Calu3 (cell line): ENCODE results near the gene COL11A2. TPM values are rescaled to one million over a fixed set of nuclear protein-coding genes. Genes with fewer than 3 reads are reported as not detected.
A peak's percentile ranks its signal among the peaks of the same experiment; 100 is the strongest.

ENCODE experiments used
- BruUV-seq: library from RNA; stranded (reverse); fragments of 400-500 nt; replicated peaks from 2 replicates; lab custom pipeline; 2021; lab: Mats Ljungman, UMichigan
- CTCF ChIA-PET: fragments of 300-600 bp; sonication (Branson Sonifier 250); formaldehyde crosslinking; loops from one replicate; lab custom pipeline; 2022; ENCODE audit warnings: antibody characterized with exemption; lab: Charles Lee
- DNase-seq: peaks from one replicate; pipeline ENCODE4 v3.0.0; 2022
- H3K27ac Mint-ChIP-seq: one replicate; pipeline ENCODE4 v1.8.0; 2022; ENCODE audit warnings: mixed read lengths; ENCODE audit not compliant: unreplicated experiment
- H3K27me3 Mint-ChIP-seq: one replicate; pipeline ENCODE4 v1.8.0; 2022; ENCODE audit warnings: mixed read lengths; ENCODE audit not compliant: unreplicated experiment
- H3K36me3 Mint-ChIP-seq: one replicate; pipeline ENCODE4 v1.8.0; 2022; ENCODE audit warnings: mild to moderate bottlenecking, moderate library complexity, mixed read lengths; ENCODE audit not compliant: insufficient read depth, unreplicated experiment
- H3K4me1 Mint-ChIP-seq: one replicate; pipeline ENCODE4 v1.8.0; 2022; ENCODE audit warnings: mild to moderate bottlenecking, low read depth, mixed read lengths; ENCODE audit not compliant: unreplicated experiment
- H3K4me3 Mint-ChIP-seq: one replicate; pipeline ENCODE4 v1.8.0; 2022; ENCODE audit warnings: mild to moderate bottlenecking, low read depth, moderate library complexity, mixed read lengths; ENCODE audit not compliant: unreplicated experiment
- H3K9me3 Mint-ChIP-seq: one replicate; pipeline ENCODE4 v1.8.0; 2022; ENCODE audit warnings: low read depth, mixed read lengths; ENCODE audit not compliant: unreplicated experiment
- CTCF ChIP-seq: fragments of 200-600 bp; IDR thresholded peaks from one replicate; pipeline ENCODE4 v1.8.0; 2022; ENCODE audit warnings: antibody characterized with exemption; ENCODE audit not compliant: unreplicated experiment
- intact Hi-C: fragments of 100-400 bp; cut with micrococcal nuclease; formaldehyde crosslinking; loops from one replicate; pipeline ENCODE4 v1.10.0; 2022; ENCODE audit not compliant: unreplicated experiment
- total RNA-seq: library from RNA; stranded (reverse); gene quantifications from 2 replicates; pipeline ENCODE4 v1.2.3, GENCODE V29; 2022

Gene COL11A2
- total RNA-seq, 1 experiment from 2014 or later, result 1.8 TPM

DNA sequence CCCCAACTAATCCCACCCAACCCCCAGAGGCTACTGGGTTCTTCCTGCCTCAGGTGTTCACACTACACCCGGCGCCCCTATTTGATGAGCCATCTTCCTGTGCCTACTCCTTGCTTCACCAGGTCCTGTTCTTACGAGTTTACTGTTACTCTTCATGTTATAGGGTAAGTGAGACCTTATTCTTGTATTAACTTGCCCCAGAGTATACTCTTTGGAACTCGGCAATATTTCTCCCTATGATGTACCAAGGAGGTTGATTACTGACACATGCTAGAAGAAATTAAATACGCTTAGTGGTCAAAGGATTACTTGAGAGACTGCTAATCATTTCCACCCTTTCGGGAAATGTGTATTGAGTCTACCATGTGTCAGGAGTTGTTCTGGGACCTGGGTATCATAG, 25.0 kb upstream of the COL11A2 start:
- H3K9me3 Mint-ChIP-seq, result no peaks in the 10 kb centered on the region
- no peak overlapping the region for H3K27ac Mint-ChIP-seq
- no peak overlapping the region for H3K4me3 Mint-ChIP-seq
- peaks cover 16% of the 10 kb centered on the region for H3K4me1 Mint-ChIP-seq
- no TSS peak for BruUV-seq
- H3K27me3 Mint-ChIP-seq, result peaks cover 97% of the 10 kb centered on the region
- TF ChIP-seq CTCF, result no peak
- CTCF ChIA-PET, result interaction anchor here (0.5 to 1.5 kb wide), 2 partner anchors 31 to 532 kb away, joined by 3 to 7 read pairs; no protein-coding TSS in a partner anchor
- intact Hi-C loops, result no loop called here
- DNase-seq, result no peak
- peaks cover 21% of the 10 kb centered on the region for H3K36me3 Mint-ChIP-seq

DNA sequence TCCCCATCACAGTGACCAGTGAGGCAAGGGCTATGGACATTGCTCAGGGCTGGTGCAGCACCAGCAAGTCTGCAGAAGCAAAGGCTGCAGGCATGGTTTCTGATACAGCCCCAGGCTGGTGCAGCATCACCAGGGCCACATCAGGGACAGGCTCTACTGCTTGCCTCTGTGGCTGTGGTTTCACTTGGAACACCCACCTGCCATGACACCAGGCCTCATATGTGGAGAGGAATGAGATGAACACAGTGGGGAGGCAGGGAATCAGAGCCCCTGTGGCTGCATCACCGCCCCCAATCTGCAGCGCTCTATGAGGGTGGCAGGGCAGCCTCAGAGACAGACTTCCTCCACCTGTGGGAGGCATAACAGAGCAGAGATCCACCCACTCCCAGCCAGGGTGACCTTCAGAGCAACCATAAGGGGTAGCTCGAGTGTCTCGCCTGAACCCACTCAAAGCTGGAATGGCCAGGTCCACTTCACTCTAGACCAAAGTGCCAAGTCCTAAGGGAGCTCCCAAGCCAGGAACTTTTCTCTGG, 23.9 kb upstream of the COL11A2 start:
- peaks cover 18% of the 10 kb centered on the region for H3K4me1 Mint-ChIP-seq
- no TSS peak for BruUV-seq
- CTCF ChIA-PET, result interaction anchor here (0.6 kb wide), 1 partner anchor 18 kb away, joined by 5 read pairs; no protein-coding TSS in a partner anchor
- H3K4me3 Mint-ChIP-seq, result no peak overlapping the region
- H3K36me3 Mint-ChIP-seq, result peaks cover 26% of the 10 kb centered on the region
- no peak for DNase-seq
- intact Hi-C loops, result no loop called here
- TF ChIP-seq CTCF, result no peak
- H3K27ac Mint-ChIP-seq, result no peak overlapping the region
- H3K27me3 Mint-ChIP-seq, result peaks cover 95% of the 10 kb centered on the region
- H3K9me3 Mint-ChIP-seq, result no peaks in the 10 kb centered on the region

DNA sequence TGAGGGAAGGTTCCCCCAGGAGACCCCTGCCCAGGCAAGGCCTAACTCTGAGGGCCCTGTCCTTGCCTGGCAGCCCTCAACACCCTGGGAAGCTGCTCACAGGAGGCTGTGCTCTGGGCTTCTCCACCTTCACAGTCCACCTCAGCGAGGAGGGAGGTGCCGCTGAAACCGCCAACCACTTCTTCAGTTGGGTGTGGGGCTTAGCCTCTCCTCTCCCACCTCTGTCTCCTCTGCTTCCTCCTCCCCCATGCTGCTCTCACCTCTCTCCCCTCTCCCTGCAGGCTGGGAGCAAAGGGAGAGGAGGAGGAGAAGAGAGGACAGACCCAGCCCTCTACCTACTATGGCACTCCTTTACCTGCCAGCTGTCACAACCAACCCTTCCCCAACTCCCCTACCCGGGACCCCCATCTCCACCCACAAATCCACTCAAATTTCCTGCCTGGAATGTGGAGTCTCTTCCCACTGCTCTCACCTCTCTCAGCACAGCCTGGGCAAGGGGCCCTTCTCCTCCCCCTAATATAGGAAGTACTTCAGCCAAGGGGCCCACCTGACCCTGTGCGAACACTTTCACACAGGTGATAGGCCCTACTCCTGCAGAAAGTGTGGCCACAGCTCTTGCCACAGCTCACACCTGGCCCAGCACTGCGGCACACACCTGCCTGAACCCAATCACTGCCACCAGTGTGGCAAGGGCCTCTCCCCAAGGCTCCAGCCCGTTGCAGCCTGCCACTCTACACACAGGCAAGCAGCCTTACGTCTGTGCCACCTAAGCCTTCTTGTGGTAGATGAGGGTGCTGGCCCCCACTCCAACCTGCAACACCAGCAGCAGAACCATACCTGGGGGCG, 23.2 kb upstream of the COL11A2 start:
- intact Hi-C loops, result no loop called here
- peaks cover 26% of the 10 kb centered on the region for H3K36me3 Mint-ChIP-seq
- no peak for TF ChIP-seq CTCF
- H3K9me3 Mint-ChIP-seq, result no peaks in the 10 kb centered on the region
- BruUV-seq, result no TSS peak
- H3K27ac Mint-ChIP-seq, result no peak overlapping the region
- peaks cover 18% of the 10 kb centered on the region for H3K4me1 Mint-ChIP-seq
- DNase-seq, result no peak
- peaks cover 88% of the 10 kb centered on the region for H3K27me3 Mint-ChIP-seq
- CTCF ChIA-PET, result no interaction called here
- H3K4me3 Mint-ChIP-seq, result no peak overlapping the region

DNA sequence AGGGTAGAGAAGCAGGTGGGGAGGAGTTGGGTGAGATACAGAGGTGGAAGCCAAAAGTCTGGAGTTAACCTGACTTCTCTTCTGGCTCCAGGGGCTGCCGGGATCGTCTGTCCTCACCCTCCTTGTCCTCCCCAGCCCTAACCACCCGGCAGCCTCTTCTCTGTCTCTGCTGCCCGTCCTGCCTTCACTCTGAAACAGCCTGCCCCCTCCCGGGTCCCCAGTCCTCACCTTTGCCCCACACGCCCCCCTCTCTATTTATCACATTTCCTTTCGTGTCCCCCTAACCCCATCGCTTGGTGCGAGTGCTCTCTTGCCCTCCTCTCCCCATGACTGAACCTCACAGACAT, 21.7 kb upstream of the COL11A2 start:
- BruUV-seq, result no TSS peak
- Mint-ChIP-seq H3K27ac (peak overlapping the region; percentile 52), H3K4me3 (peak overlapping the region; percentile 72), H3K4me1 (peaks cover 26% of the 10 kb centered on the region), H3K36me3 (peaks cover 36% of the 10 kb centered on the region), H3K9me3 (no peaks in the 10 kb centered on the region), H3K27me3 (peaks cover 74% of the 10 kb centered on the region)
- intact Hi-C loops, result no loop called here
- CTCF ChIA-PET, result interaction anchor here (0.6 kb wide), 1 partner anchor 1394 kb away, joined by 3 read pairs; no protein-coding TSS in a partner anchor
- TF ChIP-seq CTCF, result no peak
- no peak for DNase-seq
